Measurements from ENCODE around the gene TFF2. TPM values are rescaled to one million over a fixed set of nuclear protein-coding genes. Genes with fewer than 3 reads are reported as not detected.

Gene TFF2
- total RNA-seq, 1 experiment from 2014 or later, result 1.1 TPM

DNA sequence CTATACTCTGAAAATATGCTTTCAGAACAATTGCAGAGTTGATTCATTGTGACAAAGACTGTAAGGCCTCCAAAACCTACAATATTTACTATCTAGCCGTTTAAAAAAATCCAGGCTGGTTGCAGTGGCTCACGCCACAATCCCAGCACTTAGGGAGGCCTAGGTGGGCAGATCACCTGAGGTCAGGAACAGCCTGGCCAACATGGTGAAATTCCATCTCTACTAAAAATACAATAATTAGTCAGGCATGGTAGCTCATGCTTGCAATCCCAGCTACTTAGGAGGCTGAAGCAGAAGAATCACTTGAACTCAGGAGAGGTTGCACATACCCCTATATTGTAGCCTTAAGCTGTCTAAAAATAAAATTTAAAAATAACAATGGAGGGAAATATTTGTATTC is 5.3 kb upstream of the TFF2 start:
- Histone ChIP-seq H3K27me3 (ENCODE audit: control insufficient read depth, insufficient read depth, low read length) (no peaks in the 10 kb centered on the region), H3K4me1 (ENCODE audit: control insufficient read depth, insufficient read depth, low read length) (no peaks in the 10 kb centered on the region; the same call in 1 of the 2 replicates), H3K4me3 (ENCODE audit: low read depth in 2 of 2, low read length in 2 of 2) (no peak overlapping the region), H3K9me3 (ENCODE audit: control insufficient read depth, insufficient read depth, low read depth, low read length) (no peaks in the 10 kb centered on the region), H3K36me3 (ENCODE audit: control insufficient read depth, insufficient read depth, low read length) (no peaks in the 10 kb centered on the region), H3K27ac (ENCODE audit: low read length) (no peak overlapping the region)
- CTCF ChIA-PET, result no interaction called here
- in situ Hi-C loops (cut with HindIII; ENCODE audit: low pct_unique_long_range_greater_than_20kb, low sequenced_read_pairs) (no loop called here), intact Hi-C loops (cut with micrococcal nuclease; ENCODE audit: unreplicated experiment) (no loop called here)
- DNase-seq (ENCODE audit: low read depth, low spot score) (no peak), ATAC-seq (no peak)
- POLR2A ChIA-PET, result no interaction called here
- TF ChIP-seq CTCF (IDR thresholded peaks at IDR 0.05), result no peak
- no peak for TF ChIP-seq POLR2AphosphoS5 (IDR thresholded peaks at IDR 0.05; ENCODE audit: low read depth, low read length)
- TF ChIP-seq, protein P1, sequence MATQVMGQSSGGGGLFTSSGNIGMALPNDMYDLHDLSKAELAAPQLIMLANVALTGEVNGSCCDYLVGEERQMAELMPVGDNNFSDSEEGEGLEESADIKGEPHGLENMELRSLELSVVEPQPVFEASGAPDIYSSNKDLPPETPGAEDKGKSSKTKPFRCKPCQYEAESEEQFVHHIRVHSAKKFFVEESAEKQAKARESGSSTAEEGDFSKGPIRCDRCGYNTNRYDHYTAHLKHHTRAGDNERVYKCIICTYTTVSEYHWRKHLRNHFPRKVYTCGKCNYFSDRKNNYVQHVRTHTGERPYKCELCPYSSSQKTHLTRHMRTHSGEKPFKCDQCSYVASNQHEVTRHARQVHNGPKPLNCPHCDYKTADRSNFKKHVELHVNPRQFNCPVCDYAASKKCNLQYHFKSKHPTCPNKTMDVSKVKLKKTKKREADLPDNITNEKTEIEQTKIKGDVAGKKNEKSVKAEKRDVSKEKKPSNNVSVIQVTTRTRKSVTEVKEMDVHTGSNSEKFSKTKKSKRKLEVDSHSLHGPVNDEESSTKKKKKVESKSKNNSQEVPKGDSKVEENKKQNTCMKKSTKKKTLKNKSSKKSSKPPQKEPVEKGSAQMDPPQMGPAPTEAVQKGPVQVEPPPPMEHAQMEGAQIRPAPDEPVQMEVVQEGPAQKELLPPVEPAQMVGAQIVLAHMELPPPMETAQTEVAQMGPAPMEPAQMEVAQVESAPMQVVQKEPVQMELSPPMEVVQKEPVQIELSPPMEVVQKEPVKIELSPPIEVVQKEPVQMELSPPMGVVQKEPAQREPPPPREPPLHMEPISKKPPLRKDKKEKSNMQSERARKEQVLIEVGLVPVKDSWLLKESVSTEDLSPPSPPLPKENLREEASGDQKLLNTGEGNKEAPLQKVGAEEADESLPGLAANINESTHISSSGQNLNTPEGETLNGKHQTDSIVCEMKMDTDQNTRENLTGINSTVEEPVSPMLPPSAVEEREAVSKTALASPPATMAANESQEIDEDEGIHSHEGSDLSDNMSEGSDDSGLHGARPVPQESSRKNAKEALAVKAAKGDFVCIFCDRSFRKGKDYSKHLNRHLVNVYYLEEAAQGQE (IDR thresholded peaks at IDR 0.05; ENCODE audit: insufficient read depth in 1 of 2, low read depth in 2 of 2, low read length in 1 of 2), result no peak
- no peak for TF ChIP-seq SIN3A (IDR thresholded peaks at IDR 0.05; ENCODE audit: borderline replicate concordance, insufficient read depth, low read depth, low read length)
- TF ChIP-seq TCF7L2 (IDR thresholded peaks at IDR 0.05; ENCODE audit: low read depth, low read length), result no peak
- BruUV-seq (replicated peaks), result no TSS peak

- in situ Hi-C loops (cut with HindIII; ENCODE audit: low pct_unique_long_range_greater_than_20kb, low sequenced_read_pairs) (no loop called here), intact Hi-C loops (cut with micrococcal nuclease; ENCODE audit: unreplicated experiment) (no loop called here)
- H3K4me1 ChIP-seq (ENCODE audit: control insufficient read depth, insufficient read depth, low read length), result no peaks in the 10 kb centered on the region; the same call in 1 of the 2 replicates
- no TSS peak for BruUV-seq (replicated peaks)
- no peak overlapping the region for H3K4me3 ChIP-seq (ENCODE audit: low read depth in 2 of 2, low read length in 2 of 2)
- no peak for TF ChIP-seq POLR2AphosphoS5 (IDR thresholded peaks at IDR 0.05; ENCODE audit: low read depth, low read length)
- TF ChIP-seq CTCF (IDR thresholded peaks at IDR 0.05), result no peak
- TF ChIP-seq SIN3A (IDR thresholded peaks at IDR 0.05; ENCODE audit: borderline replicate concordance, insufficient read depth, low read depth, low read length), result no peak
- TF ChIP-seq, protein P1 (IDR thresholded peaks at IDR 0.05; ENCODE audit: insufficient read depth in 1 of 2, low read depth in 2 of 2, low read length in 1 of 2), result no peak
- no peak for TF ChIP-seq TCF7L2 (IDR thresholded peaks at IDR 0.05; ENCODE audit: low read depth, low read length)
- no peak for ATAC-seq
- DNase-seq (ENCODE audit: low read depth, low spot score), result no peak
- ChIA-PET POLR2A (no interaction called here), CTCF (no interaction called here)
- H3K27me3 ChIP-seq (ENCODE audit: control insufficient read depth, insufficient read depth, low read length), result no peaks in the 10 kb centered on the region
- H3K36me3 ChIP-seq (ENCODE audit: control insufficient read depth, insufficient read depth, low read length), result no peaks in the 10 kb centered on the region
- no peaks in the 10 kb centered on the region for H3K9me3 ChIP-seq (ENCODE audit: control insufficient read depth, insufficient read depth, low read depth, low read length)
- no peak overlapping the region for H3K27ac ChIP-seq (ENCODE audit: low read length)
Measured at GRCh38 chr21:42353623-42354022, 2.8 kb upstream of the TFF2 start.

Data from Panc1 (cell line).